B cell (primary cell): Measurements from ENCODE around the gene PRSS33.

Experiments used
- CTCF ChIP-seq: fragments of 200-600 bp; IDR thresholded peaks from one replicate; pipeline ENCODE4 v1.8.0; 2022; ENCODE audit warnings: antibody characterized with exemption, mild to moderate bottlenecking
- EZH2 ChIP-seq: IDR thresholded peaks from 2 replicates; pipeline ENCODE4 v1.6.1; 2012; ENCODE audit warnings: borderline replicate concordance, low read depth, mild to moderate bottlenecking, moderate library complexity, low read length; ENCODE audit not compliant: insufficient read depth, poor library complexity, severe bottlenecking

GRCh38 chr16:2784358-2785100 is 2.8 kb downstream of the PRSS33 start:
- no peak for TF ChIP-seq EZH2
- no peak for TF ChIP-seq CTCF
